NB4 (cell line): ENCODE data around the gene HECTD3.
"Not testable (repeated sequence)": the region's sequence is repeated elsewhere in the genome, so short reads cannot be mapped to it uniquely, and the experiment has no call there.

ENCODE experiments used
- MYC ChIP-seq: IDR thresholded peaks from 2 replicates; pipeline ENCODE4 v1.6.1; 2011; ENCODE audit warnings: low read depth, low read length
- POLR2A ChIP-seq: IDR thresholded peaks from 2 replicates; pipeline ENCODE4 v1.6.1; 2011; ENCODE audit warnings: mild to moderate bottlenecking; ENCODE audit not compliant: insufficient read length; ENCODE audit errors: extremely low read depth
- TF ChIP-seq, protein P1 (sequence below): IDR thresholded peaks from one replicate; pipeline ENCODE4 v1.5.1; 2012; ENCODE audit warnings: low read depth, low read length
- TF ChIP-seq, protein P2 (sequence below): IDR thresholded peaks from 2 replicates; pipeline ENCODE4 v1.6.1; 2011; ENCODE audit warnings: low read depth, low read length

DNA sequence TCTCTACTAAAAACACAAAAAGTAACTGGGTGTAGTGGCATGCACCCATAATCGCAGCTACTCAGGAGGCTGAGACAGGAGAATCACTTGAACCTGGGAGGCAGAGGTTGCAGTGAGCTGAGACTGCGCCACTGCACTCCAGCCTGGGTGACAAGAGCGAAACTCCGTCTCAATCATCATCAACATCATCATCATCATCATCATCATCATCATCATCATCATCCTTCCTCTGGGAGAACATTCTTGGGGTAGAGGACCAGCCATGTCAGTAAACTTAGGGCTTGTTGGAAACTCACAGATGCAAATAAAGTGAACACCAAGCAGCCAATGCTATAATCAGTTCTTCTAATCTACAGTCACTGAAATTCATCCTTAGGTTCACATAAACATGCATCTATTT, 49.1 kb downstream of the HECTD3 start:
- TF ChIP-seq, protein P1, sequence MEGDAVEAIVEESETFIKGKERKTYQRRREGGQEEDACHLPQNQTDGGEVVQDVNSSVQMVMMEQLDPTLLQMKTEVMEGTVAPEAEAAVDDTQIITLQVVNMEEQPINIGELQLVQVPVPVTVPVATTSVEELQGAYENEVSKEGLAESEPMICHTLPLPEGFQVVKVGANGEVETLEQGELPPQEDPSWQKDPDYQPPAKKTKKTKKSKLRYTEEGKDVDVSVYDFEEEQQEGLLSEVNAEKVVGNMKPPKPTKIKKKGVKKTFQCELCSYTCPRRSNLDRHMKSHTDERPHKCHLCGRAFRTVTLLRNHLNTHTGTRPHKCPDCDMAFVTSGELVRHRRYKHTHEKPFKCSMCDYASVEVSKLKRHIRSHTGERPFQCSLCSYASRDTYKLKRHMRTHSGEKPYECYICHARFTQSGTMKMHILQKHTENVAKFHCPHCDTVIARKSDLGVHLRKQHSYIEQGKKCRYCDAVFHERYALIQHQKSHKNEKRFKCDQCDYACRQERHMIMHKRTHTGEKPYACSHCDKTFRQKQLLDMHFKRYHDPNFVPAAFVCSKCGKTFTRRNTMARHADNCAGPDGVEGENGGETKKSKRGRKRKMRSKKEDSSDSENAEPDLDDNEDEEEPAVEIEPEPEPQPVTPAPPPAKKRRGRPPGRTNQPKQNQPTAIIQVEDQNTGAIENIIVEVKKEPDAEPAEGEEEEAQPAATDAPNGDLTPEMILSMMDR: not testable (repeated sequence)
- TF ChIP-seq MYC, POLR2A: not testable (repeated sequence)
- TF ChIP-seq, protein P2, sequence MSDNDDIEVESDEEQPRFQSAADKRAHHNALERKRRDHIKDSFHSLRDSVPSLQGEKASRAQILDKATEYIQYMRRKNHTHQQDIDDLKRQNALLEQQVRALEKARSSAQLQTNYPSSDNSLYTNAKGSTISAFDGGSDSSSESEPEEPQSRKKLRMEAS: not testable (repeated sequence)
